Adrenal gland (tissue), 12 donors: ENCODE data around the gene ITPK1. TPM values are rescaled to one million over a fixed set of nuclear protein-coding genes. Genes with fewer than 3 reads are reported as not detected.
A peak's percentile ranks its signal among the peaks of the same experiment; 100 is the strongest.

Source experiments
- DNase-seq, 7 donors: peaks; one replicate each; pipeline ENCODE4 v3.0.0-alpha.2; 2019 to 2020
- H3K27ac ChIP-seq, 5 donors: fragments of 200-600 bp; sonication (generic) in 4 of 5; 1 replicate in 3 of 5; 2 replicates in 2 of 5; pipeline versions ENCODE4 v1.5.1 to v1.8.0; 2016 to 2020; ENCODE audit warnings: mild to moderate bottlenecking in 1 of 5
- H3K27me3 ChIP-seq: fragments of 200-600 bp; 2 replicates; pipeline ENCODE4 v1.8.0; 2021
- H3K36me3 ChIP-seq, 2 donors: fragments of 200-600 bp; replicated peaks in 1 of 2; 1 replicate in 1 of 2; 2 replicates in 1 of 2; pipeline versions ENCODE4 v1.5.1 to v1.8.0; 2018 to 2022
- H3K4me1 ChIP-seq, 2 donors: fragments of 200-600 bp; replicated peaks in 1 of 2; 1 replicate in 1 of 2; 2 replicates in 1 of 2; pipeline versions ENCODE4 v1.5.1 to v1.8.0; 2018 to 2021
- H3K4me3 ChIP-seq, 4 donors: fragments of 200-600 bp; sonication (generic) in 3 of 4; one replicate each; pipeline ENCODE4 v1.5.1; 2016 to 2018
- H3K9me3 ChIP-seq, 3 donors: fragments of 200-600 bp; sonication (generic) in 1 of 3; replicated peaks in 1 of 3; 1 replicate in 2 of 3; 2 replicates in 1 of 3; pipeline versions ENCODE4 v1.5.1 to v1.8.0; 2016 to 2021
- POLR2A ChIP-seq, 2 donors: fragments of 450-650 bp; IDR thresholded peaks; one replicate each; pipeline ENCODE4 v1.6.1; 2017; ENCODE audit warnings: antibody characterized with exemption in 2 of 2, mild to moderate bottlenecking in 2 of 2, moderate library complexity in 1 of 2
- whole genome bisulfite sequencing, 4 donors: extraction: QIAGEN DNeasy Blood & Tissue Kit in 2 of 4; methylation state at CpG; one replicate each; pipeline versions ENCODE4 v1.1.5 to v1.1.7; 2013 to 2017; 5-methylcytosine and 5-hydroxymethylcytosine counted together
- intact Hi-C, 2 donors: fragments of 100-400 bp; cut with DNase I; formaldehyde crosslinking; loops; one replicate each; pipeline versions ENCODE4 v1.14.1 to v1.15.0; 2022 to 2023
- polyA plus RNA-seq, 3 donors: library from polyadenylated mRNA; stranded (reverse); fragments of 200-250 nt in 2 of 3; fragments of 350-450 nt in 1 of 3; fragmentation: Illumina TruSeq in 1 of 3; extraction: RNeasy Lipid Tissue Mini Kit (QIAGEN cat#74804) in 1 of 3; gene quantifications; one replicate each; pipeline ENCODE4 v1.2.3, GENCODE V29; 2013 to 2014
- total RNA-seq, 9 donors: library from RNA; depleted of rRNA in 4 of 9; stranded (reverse); fragments of >200 nt in 4 of 9; fragments of 120-200 nt in 1 of 9; fragmentation: NEBNext Ultra II Directional in 1 of 9; extraction: Animal tissue kit (Norgen Biotek cat#: 25700) in 1 of 9; gene quantifications; one replicate each; pipeline versions ENCODE4 v1.1.0 to v1.2.4, GENCODE V29; 2013 to 2023
- TF ChIP-seq, protein P1 (sequence below), 6 experiments: fragments of 450-650 bp in 4 of 6; fragments of 200-600 bp in 2 of 6; sonication (generic) in 1 of 6; IDR thresholded peaks; 1 replicate in 5 of 6; 2 replicates in 1 of 6; pipeline versions ENCODE4 v1.5.1 to v1.8.0; 2016 to 2021; ENCODE audit warnings: antibody characterized with exemption in 6 of 6, mild to moderate bottlenecking in 2 of 6, moderate library complexity in 1 of 6
- donor health status: healthy with polysubstance abuse.
- donor health status: Bipolar disorder and iron deficiency.
- donor health status: DM: yes; HTN: yes; CAD: no.
- donor health status: DM: no; HTN: no; CAD: no.
- donor health status: DM: no; HTN: no; CAD: no.
- donor health status: DM: yes; HTN: yes; CAD: no.

Gene ITPK1
- total and polyA plus RNA-seq, 12 donors, result 28.1 to 182 (median 49.2) TPM

DNA sequence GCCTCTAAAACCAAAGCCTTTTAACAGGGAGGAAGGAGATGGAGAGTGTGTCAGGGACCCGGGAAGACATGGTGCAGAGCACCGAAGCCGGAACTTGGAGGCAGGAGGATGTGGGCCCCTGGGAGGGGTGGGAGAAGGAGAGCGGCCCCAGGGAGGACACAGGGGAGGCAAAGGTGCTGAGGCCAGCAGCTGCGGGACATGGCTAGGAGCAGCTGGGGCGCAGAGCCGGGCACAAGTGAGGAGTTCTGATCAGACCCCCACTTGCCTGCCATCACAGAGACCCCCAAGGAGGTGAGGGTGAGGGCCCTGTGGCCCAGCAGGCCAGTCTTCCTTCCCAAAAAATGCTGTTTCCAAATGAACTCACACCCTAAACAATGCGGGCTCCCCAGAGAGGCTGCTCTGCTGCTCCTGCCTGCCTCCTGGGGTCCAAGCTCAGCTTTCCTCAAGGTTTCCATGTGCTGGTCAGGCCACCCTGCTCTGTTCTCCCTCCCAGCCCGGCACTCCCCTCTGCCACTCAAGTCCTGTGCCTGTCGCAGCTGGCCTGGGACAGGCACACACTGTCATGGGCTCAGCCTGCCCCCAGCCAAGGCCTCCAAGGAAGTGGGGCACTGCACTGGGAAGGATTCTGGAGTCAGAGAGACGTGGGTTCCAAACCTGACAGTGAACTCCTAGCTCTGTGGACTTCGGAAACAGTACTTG, 168.7 kb downstream of the ITPK1 start:
- no peaks in the 10 kb centered on the region for H3K4me1 ChIP-seq
- no peak for DNase-seq
- intact Hi-C loops, result no loop called here
- H3K27ac ChIP-seq, result no peak overlapping the region
- WGBS, 4 donors, result 88 to 96% (median 94%) methylated on average over 10 to 12 of the region's 12 CpGs
- no peak for TF ChIP-seq POLR2A (IDR thresholded peaks at IDR 0.05)
- TF ChIP-seq, protein P1, sequence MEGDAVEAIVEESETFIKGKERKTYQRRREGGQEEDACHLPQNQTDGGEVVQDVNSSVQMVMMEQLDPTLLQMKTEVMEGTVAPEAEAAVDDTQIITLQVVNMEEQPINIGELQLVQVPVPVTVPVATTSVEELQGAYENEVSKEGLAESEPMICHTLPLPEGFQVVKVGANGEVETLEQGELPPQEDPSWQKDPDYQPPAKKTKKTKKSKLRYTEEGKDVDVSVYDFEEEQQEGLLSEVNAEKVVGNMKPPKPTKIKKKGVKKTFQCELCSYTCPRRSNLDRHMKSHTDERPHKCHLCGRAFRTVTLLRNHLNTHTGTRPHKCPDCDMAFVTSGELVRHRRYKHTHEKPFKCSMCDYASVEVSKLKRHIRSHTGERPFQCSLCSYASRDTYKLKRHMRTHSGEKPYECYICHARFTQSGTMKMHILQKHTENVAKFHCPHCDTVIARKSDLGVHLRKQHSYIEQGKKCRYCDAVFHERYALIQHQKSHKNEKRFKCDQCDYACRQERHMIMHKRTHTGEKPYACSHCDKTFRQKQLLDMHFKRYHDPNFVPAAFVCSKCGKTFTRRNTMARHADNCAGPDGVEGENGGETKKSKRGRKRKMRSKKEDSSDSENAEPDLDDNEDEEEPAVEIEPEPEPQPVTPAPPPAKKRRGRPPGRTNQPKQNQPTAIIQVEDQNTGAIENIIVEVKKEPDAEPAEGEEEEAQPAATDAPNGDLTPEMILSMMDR (IDR thresholded peaks at IDR 0.05), result no peak
- H3K9me3 ChIP-seq, result no peaks in the 10 kb centered on the region
- no peak overlapping the region for H3K4me3 ChIP-seq
- peaks cover 0 to 10% of the 10 kb centered on the region in 2 donors for H3K36me3 ChIP-seq
- no peaks in the 10 kb centered on the region for H3K27me3 ChIP-seq

DNA sequence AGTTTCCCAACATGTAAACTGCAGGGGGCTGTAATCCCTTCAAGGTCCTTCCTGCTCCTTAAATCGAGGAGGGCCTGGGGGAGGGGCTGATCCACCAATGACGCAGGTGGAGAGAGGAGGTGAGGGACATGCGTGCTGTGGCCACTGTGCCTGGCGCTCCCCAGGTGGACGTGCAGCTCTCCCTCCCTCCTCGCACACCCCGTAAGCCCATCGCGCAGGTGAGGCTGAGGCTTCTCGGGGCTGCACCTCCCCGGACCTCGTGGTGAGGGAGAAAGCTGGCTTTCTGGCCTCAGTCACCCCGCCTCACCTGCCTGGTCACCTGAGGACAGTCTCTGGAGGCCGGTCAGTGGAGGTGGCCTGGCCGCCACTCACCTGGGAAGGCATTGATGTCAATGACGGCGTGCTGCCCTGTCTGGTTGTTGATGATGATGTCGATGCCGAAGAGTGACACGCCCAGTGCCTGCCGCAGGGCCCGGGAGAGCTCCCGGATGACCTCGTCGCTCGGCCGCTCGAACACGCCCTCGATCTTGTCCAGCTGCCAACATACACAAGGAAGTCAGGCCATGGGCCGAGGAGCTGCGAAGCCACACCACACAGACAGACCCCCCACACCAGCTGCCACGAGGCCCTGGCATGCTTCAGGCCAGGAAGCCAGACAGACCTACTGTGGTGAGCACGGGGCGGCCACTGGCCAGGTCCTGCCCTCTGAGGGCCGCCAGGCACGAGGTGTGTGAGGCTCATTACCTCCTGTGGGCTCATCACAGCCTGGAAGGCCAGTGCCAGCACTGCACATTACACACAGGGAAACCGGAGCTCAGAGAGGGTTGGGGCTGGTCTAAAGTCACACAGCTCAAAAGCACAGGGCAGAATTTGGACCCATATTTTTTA, 169.5 kb downstream of the ITPK1 start:
- 75 to 85% (median 82%) methylated on average over 22 to 38 of the region's 38 CpGs for WGBS, 4 donors
- Histone ChIP-seq H3K27ac (no peak overlapping the region), H3K9me3 (no peaks in the 10 kb centered on the region), H3K4me1 (no peaks in the 10 kb centered on the region), H3K36me3 (peaks cover 0 to 10% of the 10 kb centered on the region in 2 donors), H3K27me3 (no peaks in the 10 kb centered on the region), H3K4me3 (no peak overlapping the region)
- intact Hi-C loops, result no loop called here
- TF ChIP-seq, protein P1 (IDR thresholded peaks at IDR 0.05), result no peak
- TF ChIP-seq POLR2A (IDR thresholded peaks at IDR 0.05), result no peak
- DNase-seq, result peak in 6 of 7 donors; percentile 23 to 82 (median 45)

DNA sequence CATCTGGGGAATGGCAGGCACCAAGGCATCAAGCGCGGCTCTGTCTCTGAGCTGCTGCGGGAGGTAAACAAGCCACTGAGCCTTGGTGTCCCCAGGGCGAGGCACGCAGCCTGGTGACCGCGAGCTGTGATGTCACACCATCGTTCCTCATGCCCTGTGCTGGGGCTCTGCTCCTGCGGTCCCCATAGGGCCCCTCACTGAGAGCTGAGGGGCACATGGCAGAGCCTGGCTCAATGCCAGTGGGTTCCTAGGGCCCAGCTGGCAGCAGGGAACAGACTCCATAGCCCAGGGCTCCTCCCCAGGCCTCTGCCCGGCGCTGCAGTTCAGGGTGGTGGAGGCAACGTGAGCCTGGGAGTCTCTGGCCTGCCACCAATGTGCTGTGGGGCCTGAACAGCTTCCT, 170.2 kb downstream of the ITPK1 start:
- TF ChIP-seq, protein P1 (IDR thresholded peaks at IDR 0.05), result no peak
- TF ChIP-seq POLR2A (IDR thresholded peaks at IDR 0.05), result no peak
- no peak for DNase-seq
- Histone ChIP-seq H3K4me1 (no peaks in the 10 kb centered on the region), H3K27me3 (no peaks in the 10 kb centered on the region), H3K9me3 (no peaks in the 10 kb centered on the region), H3K4me3 (no peak overlapping the region), H3K36me3 (peaks cover 0 to 10% of the 10 kb centered on the region in 2 donors), H3K27ac (no peak overlapping the region)
- 93 to 100% (median 95%) methylated on average over 3 to 12 of the region's 12 CpGs for WGBS, 4 donors
- intact Hi-C loops, result no loop called here

DNA sequence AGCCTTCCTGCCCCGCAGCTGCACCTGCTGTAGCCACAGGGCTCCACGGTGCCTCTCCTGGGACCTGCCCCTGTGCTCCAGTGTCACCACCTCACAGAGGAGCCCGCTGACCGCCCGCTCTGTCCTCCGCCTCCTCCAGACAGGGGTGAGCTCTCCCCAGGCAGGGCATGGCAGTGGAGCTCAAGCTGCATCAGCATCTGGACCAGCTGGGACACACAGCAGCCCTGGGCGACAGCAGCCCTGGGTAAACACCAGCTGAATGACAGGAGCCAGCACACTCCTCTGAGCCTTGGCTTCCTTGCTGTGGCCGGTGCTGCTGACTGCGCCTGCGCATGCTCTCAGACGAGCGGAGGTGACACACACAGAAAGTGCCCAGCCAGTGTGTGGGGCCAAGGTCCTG, 170.7 kb downstream of the ITPK1 start:
- Histone ChIP-seq H3K36me3 (peaks cover 0 to 10% of the 10 kb centered on the region in 2 donors), H3K27me3 (no peaks in the 10 kb centered on the region), H3K27ac (no peak overlapping the region), H3K9me3 (no peaks in the 10 kb centered on the region), H3K4me1 (no peaks in the 10 kb centered on the region), H3K4me3 (no peak overlapping the region)
- TF ChIP-seq, protein P1 (IDR thresholded peaks at IDR 0.05), result no peak
- no peak for TF ChIP-seq POLR2A (IDR thresholded peaks at IDR 0.05)
- intact Hi-C loops, result no loop called here
- peak in 1 of 7 donors; percentile 82 for DNase-seq
- 94 to 100% (median 97%) methylated on average over 5 to 12 of the region's 12 CpGs for WGBS, 4 donors
